Measurements from ENCODE around the gene COA8.
"Not testable (repeated sequence)": the region's sequence is repeated elsewhere in the genome, so short reads cannot be mapped to it uniquely, and the experiment has no call there.

The COA8 gene

DNA sequence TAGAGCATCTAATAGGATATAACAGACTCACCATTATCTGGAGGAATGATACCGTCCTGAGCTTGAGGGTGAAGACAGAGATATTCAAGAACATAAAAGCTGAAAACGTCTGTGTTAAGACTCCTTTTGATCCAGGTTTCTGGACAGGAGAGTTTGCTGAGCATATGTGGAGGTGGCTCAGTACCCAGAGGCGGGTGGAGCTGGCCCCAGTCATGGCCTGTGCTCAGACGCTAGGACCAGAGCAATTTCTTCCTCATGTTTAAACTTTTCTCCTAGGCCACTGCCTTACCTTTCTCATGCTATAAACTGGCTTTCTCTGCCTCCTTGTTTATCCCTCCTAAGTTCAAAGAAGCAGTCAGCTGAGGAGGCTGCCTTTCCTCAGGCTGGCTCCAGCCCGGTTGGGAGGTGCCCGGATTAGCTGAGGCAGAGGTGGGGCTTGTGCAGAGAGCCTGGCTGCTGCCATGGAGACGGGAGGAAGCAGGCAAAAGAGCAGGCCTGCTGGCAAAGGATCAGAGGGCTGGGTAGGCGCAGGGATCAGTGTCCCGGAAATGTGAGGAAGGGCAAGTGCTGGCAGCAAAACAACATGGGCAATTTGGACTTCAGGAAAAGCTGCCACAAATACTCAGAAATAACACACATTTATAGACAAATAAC lies 13.7 kb downstream of the COA8 start:
- DNase-seq = peak; percentile 91

DNA sequence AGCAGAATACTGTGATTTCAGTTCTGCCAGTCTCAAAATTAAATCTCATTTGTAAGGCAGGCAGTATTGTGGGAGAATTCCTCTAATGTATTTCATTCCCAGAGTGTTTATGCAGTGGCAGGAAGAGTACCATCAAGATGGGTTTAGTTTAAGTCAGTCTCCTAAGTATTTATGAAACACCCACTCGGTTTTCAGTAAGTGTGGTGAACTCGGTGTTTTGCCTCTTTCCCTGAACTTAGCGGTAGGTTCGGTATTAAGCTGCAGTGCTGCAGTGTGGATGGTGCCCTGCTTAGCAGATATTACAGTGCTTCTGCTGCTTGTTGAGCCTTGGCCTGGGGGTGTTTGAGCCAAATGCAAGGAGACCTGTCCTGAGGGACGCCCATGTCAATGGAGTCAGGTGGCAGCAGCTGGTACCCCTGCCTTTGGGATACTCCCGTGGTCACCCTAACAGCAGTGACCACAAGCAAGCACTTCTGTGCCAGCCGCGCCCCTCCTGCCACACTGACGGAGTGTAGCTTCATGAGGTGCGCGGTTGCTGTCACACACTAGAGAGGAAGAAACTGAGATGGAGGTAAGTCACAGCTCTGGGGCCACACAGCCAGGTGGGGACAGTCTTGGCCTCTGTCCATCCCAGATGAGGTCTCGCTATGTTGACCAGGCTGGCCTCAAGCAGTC lies 15.8 kb downstream of the COA8 start:
- no peak for DNase-seq

DNA sequence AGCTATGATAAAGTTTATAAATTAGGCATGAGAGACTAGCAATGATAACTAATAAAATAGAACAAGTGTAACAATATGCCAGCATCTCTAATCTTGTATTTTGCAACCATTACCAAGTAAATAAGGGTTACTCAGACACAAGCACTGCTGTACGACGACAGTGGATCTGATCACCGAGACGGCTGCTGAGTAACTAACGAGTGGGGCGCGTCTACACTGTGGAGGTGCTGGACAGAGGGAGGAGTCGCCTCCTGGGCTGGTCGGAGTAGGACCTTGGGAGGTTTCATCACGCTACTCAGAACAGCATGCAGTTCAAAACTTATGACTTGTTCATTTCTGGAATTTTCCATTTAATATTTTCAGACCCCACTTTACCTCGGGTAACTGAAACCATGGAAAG lies 18.4 kb downstream of the COA8 start:
- no peak for DNase-seq

DNA sequence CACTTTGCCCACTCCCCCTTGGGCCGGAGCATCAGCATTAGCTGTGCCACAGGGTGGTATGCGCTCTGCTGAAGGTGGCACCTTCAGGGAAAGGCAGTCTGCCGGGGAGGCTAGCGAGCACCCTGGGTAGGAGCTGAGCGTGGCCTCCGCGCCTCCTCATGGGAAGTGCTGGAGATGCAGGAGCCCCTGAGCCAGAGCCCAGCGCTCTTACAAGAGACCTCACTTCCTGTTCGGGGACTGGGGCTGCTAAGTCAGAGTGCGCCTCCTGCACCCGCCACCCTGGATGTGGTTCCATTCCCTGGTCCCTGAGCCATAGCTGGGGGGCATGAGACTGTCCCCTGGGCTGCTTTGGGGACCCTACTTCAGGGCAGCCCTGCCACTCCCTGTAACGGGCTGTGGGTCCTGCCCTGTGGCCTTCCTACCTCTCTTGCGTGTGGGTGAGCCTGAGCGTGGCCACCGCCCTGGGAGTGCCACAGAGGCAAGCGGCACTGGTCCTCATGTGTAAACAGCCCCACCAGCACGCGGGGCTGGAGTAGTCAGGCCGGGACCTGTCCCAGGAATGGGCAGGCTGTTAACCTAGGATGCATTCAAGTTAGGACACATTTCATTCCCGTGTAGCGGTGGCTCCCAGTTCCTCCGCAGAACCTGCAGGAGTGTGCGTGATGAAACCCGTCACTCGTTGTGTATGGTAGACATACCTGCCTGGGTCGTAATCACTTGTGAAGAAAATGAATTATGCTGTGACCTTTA lies 19.4 kb downstream of the COA8 start:
- DNase-seq = no peak

DNA sequence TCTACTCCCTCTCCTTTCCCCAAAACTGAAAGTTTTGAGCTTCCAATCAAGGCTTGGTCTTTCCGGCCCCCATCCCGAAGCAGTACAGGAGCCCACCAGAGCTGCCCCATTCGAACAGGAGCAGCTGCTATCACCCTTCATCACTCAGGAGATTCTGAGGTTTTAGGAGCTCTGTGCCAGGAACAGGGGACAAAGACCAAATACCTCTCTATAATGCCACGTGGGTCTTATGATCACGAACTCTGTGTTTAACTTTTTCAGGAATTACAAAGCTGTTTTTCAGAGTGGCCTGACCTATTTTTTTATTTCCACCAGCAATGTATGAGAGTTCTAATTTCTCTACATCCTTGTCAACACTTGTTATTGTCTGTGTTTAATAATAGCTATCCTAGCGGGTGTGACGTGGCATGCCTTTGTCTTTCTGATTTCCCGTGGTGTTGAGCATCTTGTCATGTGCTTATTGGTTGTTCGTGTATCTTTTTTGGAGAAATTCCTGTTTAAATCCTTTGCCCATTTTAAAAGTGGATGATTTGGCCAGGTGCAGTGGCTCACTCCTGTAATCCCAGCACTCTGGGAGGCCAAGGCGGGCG lies 21.7 kb downstream of the COA8 start:
- DNase-seq = no peak

DNA sequence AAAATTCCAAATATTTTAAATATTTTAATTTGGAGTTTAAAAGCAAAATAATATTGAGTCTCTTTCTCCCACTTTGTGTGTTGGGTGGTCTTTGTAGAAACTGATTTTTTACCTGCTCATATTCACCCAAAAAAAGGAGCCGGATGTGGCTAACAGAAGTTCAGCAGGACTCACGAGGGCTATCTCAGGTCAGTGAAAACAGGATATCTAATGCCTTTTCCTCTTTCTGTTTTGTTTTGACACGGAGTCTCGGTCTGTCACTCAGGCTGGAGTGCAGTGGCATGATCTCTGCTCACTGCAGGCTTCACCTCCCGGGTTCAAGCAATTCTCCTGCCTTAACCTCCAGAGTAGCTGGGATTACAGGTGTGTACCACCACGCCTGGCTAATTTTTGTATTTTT lies 30.8 kb downstream of the COA8 start:
- DNase-seq = no peak

DNA sequence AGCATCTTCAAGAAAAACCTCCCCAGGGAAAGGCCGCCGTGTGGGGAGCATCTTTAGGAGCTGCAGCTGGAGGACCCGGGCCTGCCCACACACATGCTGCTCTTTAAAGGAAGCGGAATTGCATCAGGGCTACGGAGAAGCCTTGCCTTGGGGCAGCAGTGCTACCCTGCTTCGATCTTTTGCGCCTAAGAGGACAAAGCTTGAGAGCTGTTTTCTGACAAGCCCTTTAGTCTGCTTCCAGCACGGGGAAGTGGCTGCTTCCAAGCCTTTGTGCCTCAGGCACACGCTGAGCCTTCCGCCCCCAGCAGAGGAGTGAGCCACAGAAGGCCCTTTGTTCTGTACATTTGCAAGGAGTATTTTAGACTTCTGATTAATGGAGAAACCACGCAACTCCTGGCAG lies 31.5 kb downstream of the COA8 start:
- no peak for DNase-seq

DNA sequence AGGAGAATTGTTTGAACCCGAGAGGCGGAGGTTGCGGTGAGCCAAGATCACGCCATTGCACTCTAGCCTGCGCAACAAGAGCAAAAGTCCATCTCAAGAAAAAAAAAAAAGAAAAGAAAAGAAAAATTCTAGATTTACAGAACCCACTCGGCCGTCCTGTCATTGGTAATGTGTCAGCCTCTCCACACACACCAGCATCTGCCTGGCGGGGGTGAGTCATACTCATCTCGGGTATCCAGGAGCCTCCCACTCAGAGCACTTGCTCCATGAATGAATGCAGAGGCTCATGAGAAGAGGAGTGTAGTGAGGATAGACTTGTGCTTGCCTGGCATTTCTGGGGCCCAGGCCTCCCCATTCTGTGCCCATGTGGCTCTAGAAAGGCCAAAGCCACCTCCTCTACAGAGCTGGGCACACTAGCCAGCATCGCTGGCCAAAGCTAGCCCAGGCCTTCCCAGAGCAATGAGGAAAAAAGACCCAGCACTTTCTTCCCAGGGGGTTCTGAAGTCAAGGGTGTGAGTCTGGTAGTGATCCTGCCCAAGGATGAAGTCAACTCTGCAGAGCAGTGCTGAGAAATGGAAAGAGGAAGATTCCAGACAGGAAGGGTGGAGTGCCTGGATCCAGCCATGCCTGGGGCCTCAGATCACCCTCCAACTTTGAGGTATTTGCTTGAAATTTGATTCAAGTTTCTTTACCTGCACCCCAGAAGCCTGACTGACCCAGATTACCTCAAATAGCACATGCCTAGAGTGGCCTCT lies 35.0 kb downstream of the COA8 start:
- peak; percentile 46 for DNase-seq

DNA sequence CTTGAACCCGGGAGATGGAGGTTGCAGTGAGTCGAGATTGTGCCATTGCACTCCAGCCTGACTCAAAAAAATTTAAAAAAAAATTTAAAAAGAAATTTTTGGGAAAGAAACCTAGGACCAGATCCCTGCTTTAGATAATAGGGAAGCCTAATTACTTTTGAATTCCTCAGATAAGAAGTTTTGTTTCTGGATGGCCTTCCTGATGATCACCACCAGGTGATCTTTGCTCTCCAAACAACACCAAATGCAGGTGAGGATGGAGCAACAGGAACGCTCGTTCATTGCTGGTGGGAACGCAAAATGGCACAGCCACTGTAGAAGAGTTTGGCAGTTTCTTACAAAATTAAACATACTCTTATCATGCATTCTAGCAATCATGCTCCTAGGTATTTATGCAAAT lies 37.7 kb downstream of the COA8 start:
- DNase-seq = no peak

DNA sequence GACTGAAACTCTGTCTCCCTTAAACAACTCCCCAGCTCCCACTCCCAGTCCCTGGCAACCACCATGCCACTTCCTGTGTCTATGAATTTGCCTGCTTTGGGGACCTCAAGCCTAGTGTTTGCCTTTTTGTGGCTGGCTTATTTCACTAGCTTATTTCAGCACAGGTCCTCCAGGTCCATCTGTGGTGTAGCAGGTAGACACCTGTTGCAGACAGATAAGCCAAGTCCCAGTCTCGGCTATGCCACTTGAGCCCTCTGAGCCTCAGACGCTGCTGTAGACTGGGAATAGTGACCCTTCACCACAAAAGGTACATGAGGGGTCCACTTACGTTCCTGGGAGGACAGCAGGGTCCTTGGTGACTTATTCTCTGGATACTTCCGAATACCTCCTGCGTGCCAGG lies 41.9 kb downstream of the COA8 start:
- DNase-seq = no peak

DNA sequence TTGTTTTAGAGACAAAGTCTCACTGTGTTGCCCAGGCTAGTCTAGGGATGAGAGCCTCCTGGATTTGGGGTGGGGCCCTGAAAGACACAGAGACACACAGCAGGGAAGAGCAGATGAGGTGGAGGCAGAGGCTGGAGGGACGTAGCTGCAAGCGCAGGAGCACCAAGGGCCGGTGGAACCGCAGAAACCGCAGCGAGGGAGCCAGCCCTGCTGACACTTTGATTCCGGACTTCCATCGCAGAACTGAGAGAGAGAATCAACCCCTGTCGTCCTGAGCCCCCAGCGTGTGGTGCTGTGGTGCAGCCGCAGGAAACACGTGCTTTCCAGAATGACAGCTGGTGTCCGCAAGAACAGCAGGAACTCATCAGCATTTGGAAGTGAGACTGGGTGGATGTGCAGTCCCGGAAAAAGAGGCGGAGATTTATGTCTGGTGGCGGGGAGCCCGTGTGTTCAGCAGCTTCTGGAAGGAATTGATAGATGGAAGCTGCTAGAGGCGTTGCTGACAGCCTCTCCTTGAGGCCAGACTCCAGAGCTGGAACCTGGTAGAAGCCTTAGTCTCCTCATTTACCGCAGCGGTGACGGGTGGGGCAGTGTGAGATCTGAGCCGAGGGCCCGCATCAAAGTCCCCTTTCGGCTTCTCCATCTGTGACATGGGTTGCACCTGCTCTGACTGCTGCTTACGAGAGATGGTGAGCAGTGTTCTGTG lies 44.4 kb downstream of the COA8 start:
- DNase-seq = peak; percentile 93

DNA sequence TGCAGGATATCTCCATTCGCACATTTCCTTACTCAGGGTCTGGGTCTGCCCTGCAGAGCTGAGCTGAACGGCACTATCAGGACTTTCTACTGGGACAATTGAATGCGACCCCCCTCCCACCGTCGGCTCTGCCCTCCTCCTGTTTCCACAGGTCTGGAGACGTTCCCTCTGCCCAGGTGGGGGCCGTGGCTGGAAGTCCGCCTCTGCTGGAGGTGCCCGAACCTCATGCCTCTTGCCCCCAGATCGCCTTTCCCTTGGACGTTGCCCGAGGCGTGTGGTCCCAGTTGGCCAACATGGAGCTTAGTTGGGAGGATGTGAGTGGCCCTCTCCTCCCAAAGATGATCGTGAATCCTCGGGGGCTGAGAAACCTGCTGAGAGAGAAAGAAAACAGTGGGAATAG lies 45.1 kb downstream of the COA8 start:
- DNase-seq = no peak

DNA sequence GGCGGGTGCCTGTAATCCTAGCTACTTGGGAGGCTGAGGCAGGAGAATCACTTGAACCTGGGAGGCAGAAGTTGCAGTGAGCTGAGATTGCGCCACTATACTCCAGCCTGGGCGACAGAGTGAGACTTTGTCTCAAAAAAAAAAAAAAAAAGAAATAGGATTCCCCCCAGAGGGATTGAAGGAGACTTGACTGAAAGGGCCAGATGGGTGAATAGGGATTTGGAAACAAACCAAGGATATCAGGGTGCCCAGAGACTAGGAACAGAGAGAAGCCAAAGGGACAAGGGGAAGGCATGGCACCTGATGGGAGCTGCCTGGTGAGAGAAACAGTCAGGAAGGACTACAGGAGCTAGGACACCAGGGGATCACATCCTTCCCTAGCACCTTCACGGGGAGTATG lies 46.3 kb downstream of the COA8 start:
- not testable (repeated sequence) for DNase-seq

DNA sequence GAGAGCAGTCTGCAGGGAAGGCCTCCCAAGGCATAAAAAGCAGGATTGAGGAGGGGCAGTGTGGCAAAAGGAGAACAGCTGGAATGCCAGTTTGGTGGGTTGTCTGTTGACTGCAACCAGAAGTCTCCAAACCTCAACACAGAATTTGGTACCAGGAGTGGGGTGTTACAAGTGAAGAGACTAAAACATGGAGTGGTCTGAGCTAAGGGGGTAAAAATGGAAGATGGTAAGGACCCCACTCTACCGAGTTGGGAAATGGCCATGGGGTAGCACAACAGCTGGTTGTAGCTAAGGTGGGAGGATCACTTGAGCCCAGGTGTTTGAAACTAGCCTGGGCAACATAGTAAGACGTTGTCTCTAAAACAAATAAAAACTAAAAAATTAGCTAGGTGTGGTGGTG lies 48.5 kb downstream of the COA8 start:
- no peak for DNase-seq

DNA sequence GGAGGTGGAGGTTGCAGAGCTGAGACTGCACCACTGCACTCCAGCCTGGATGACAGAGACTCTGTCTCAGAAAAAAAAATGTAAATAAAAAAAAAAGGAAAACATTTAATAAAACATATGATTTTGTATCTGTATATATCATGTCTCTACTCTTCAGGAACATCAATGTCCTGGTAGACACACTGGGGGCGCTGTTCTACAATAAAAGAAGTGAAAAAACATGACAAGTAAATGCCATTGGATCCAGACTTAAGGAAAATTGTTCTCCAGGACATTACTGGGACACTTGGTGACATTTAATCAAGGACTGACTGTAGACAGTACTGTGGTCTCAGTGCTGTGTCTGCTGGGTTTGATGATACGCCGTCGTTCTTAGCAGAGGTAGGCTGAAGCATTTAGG lies 50.8 kb downstream of the COA8 start:
- DNase-seq = no peak

DNA sequence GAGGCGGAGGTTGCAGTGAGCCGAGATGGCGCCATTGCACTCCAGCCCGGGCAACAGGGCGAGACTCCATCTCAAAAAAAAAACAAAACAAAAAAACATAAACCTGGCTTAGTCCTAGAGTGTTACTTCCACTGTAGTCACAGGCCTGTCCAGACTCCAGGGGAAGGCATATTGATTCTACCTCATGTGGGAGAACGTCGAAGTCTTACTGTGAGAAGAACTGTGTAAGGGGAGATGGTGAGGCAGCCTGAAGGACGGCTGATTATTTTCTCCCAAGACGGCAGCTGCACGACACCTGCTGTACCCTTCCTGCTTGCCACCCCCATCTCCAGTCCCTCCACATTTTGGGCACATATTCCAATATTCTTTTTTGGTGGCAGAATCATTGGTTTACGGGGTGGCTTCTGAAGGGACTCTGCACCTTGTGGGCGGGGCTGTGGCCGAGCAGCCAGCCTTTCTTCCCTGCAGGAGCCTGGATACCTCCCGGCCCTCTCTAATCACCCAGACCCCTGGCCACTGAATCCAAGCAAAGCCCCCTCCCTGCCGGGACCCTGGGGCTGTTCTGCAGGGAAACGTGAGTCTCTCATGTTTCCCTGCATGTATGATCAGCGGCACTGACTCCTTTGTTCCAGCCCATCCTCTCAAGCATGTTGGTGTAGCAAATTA lies 54.0 kb downstream of the COA8 start:
- no peak for DNase-seq

DNA sequence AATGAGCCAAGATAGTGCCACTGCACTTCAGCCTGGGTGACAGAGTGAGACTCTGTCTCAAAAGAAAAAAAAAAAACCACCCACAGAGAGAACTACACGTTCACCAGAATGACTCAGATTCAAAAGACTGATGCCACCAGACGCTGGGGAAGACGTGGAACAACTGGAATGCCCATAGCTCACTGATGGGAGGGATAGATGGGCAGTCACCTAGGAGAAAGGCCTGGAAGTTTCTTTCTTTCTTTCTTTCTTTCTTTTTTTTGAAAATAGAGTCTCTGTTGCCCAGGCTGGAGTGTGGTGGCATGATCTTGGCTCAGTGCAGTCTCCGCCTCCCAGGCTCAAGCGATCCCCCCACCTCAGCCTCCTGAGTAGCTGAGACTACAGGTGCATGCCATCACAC lies 56.3 kb downstream of the COA8 start:
- DNase-seq = no peak

DNA sequence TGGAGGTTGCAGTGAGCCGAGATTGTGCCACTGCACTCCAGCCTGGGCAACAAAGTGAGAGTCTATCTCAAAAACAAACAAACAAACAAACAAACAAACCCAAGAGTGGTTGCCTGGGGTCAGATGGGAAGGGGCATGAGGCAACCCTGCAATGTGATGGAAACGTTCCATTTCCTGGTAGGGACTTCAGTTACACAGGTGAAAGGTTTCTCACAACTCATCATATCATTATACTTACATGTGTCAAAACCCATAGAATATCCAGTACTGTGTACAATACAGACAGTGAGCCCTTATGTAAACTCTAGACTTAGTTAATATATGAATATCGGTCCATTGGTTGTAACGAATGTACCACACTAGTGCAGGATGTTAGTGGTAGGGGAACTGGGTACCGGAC lies 59.1 kb downstream of the COA8 start:
- no peak for DNase-seq

DNA sequence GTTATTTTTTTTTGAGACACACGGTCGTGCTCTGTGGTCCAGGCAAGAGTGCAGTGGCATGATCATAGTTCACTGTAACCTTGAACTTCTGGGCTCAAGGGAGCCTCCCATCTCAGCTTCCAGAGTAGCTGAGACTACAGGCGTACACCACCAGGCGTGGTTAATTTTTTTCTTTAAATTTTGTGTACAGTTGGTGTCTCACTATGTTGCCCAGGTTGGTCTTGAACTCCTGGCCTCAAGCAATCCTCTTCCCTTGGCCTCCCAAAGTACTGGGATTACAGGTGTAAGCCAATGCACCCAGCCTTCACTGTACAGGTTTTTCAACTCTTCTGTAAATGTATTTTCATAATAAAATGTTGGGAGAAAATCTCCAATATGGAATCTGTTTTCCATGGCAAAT lies 60.5 kb downstream of the COA8 start:
- DNase-seq = no peak

DNA sequence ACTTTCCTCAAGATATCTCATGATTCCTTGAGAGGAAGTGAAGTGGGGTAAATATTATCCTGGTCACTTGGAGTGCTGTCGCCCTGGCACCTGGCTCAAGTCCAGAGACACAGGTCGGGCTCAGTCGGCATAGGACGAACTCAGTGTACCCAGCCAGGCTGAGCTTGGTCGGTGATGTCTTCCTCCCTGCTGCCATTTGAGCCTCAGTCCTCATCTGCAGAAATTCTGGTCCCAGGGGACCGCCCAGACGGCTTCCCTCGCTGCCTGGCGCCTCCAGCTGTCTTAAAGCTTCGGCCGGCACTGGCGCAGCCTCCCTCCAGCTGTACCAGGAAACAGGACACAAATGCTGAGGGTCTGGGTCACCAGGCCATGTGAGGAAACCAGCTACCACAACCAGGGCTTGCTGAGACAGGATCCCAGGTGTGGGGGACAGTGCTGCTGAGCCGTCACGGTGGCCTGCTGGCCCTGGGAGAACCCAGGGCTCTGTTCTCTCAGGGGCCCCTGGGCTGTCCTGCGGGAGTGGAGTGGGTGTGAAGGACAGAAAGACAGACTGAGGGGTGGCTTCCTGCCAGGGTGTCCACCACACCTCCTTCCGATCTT lies 61.2 kb downstream of the COA8 start:
- DNase-seq = no peak

DNA sequence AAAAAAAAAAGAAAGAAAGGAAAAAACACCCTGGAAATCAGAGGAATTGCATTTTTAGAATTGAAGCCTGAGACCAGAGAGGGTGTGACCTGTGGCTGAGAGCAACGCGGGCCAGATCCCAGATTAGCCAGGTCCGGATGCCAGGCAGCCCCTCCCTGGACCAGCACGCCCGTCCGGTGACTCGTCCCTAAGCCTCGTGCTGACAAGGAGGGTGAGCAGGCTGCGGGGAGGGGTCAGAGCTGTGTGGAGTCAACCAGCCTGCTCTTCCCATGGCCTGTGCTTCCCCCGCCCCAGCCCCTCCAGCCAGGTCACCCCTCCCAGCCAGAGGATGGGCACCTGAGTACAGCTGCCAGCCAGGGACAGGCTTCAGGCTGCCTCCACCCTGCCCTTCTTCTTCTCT lies 62.1 kb downstream of the COA8 start:
- DNase-seq = peak; percentile 61

Measured in left hindlimb (tissue), 1 donor.